ENCODE data around the gene STRN.
"Not testable (repeated sequence)": the region's sequence is repeated elsewhere in the genome, so short reads cannot be mapped to it uniquely, and the experiment has no call there.

The STRN gene

DNA sequence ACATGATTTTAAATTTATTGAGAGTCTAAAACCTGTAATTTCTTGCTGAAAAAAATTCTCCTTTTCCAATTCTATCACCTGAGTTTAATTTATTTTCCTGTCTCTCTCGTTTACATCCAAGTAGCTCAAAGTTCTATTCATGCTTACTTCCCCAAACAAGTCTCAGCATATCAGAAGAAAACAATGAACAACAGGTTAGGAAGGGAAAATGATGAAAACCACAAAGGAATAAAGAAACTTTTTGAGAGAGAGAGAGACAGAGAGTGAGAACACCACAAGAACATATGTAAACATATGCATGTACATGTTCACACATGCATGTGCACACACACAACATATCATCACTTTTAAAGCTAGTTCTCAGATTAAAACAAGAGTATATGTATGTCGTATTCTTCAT lies 112.1 kb downstream of the STRN start:
- DNase-seq (ENCODE audit: low read depth) = no peak
- TF ChIP-seq CTCF (conservative IDR thresholded peaks at IDR 0.05; ENCODE audit: low read depth, low read length) = no peak

DNA sequence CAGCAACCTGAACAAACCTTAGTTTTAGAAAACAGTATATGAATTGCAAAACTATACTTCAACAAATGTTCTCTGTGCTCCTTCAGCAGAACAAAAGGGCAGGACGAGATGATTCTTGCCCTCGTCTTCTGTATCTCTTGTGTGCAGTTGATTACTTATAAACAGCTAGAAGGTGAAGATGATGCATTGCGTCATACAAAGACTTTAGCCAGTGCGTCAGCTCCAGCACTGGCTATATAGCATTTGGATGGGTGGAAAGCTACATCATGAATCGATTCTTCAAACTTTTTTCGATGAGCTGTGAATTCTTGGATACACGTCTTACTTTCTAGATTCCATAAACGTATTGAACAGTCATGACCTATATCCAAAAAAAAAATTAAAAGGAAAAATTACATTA lies 117.1 kb downstream of the STRN start:
- TF ChIP-seq CTCF (conservative IDR thresholded peaks at IDR 0.05; ENCODE audit: low read depth, low read length) = no peak
- no peak for DNase-seq (ENCODE audit: low read depth)
- no peak overlapping the region for H3K4me3 ChIP-seq (ENCODE audit: low read length)

More for the DNA sequence above, 112.1 kb downstream of the STRN start:
- H3K4me3 ChIP-seq (ENCODE audit: low read length) = no peak overlapping the region

DNA sequence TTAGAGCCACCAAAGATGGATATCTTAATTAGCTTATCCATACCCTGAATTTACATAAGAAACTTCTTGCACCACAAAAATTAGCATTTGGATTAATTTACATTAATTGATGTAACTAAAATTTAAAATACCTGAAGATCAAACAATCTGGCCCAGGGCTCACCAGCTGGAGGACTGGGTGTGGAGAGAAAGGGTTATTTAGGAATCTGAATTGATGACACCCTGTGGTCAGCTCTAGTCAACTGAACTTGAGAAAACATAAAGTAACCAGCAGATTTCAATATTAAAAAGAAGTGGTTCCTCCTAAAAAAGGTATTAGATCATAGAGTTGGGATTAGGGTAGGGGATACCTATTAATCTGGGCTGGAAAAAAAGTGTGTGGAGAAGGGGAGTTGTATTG lies 122.5 kb downstream of the STRN start:
- no peak overlapping the region for H3K4me3 ChIP-seq (ENCODE audit: low read length)
- DNase-seq (ENCODE audit: low read depth) = no peak
- TF ChIP-seq CTCF (conservative IDR thresholded peaks at IDR 0.05; ENCODE audit: low read depth, low read length) = no peak

DNA sequence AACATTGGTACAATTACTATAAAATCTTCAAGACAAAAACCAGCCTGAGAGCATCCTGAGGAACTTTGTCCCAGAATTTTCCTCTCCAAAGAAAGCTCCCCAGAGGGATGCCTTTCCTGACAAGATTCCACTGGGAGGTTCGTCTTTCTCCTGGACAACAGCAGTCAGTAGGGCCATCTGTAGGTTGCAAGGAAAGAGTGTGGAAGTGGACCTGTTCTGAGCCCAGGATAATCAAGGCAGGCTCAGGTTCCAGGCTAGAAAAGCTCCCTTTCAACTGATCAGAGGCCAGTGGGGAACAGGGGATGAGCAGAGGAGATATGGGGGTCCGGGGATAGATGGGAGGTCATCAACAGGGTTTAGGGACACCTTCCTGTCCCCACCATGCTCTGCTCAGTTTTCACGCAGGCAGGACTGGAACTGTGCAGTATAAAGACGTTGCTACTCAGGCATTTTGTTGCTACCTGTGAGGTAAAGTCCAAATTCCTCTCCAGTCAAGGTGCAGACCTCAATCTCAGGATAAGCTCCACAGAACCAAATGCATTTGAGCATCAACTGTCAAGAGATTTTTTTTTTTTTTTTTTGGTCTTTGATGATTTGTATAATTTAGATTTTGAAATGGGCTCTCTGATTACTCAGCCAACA lies 126.2 kb downstream of the STRN start:
- no peak overlapping the region for H3K4me3 ChIP-seq (ENCODE audit: low read length)
- TF ChIP-seq CTCF (conservative IDR thresholded peaks at IDR 0.05; ENCODE audit: low read depth, low read length) = no peak
- no peak for DNase-seq (ENCODE audit: low read depth)

DNA sequence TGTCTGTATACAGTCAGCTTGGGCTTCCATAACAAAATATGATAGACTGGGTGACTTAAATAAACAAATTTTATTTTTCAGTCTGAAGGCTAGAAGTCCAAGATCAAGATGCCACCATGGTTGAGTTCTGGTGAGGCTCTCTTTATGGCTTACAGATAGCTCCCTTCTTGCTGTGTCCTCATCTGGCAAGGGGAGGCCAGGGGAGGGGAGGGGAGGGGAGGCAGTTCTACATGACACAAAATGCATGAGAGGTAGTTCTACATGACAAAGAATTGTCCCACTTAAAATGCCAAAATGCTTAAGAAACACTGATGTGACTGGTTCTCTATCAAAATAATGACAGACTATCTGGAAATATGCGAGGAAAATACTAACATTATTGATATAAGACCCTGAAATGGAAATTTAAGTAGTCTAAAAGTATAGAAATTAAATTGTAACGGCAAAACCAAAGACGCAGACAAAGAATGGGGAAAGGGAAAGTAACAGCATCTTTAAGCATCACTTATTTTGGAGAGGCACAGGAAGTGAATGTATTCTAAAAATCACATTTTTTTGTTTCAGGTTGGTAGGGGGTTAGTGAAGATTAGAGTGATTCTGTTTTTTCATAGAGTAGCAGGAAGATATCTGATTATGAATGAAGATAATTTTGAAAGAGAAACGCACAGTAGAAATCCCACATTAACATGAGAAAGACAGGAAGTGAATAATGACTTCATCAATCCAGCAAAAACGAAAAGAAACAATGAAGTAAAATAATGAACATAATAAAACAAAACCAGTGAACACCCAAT lies 131.4 kb downstream of the STRN start:
- DNase-seq (ENCODE audit: low read depth) = no peak
- no peak for TF ChIP-seq CTCF (conservative IDR thresholded peaks at IDR 0.05; ENCODE audit: low read depth, low read length)
- H3K4me3 ChIP-seq (ENCODE audit: low read length) = no peak overlapping the region

GRCh38 chr2:36834203-36834602 lies 132.1 kb downstream of the STRN start:
- no peak for DNase-seq (ENCODE audit: low read depth)
- no peak for TF ChIP-seq CTCF (conservative IDR thresholded peaks at IDR 0.05; ENCODE audit: low read depth, low read length)
- no peak overlapping the region for H3K4me3 ChIP-seq (ENCODE audit: low read length)

- DNase-seq (ENCODE audit: low read depth) = no peak
These were observed 135.2 kb downstream of the STRN start for GRCh38 chr2:36831185-36831584.

GRCh38 chr2:36824683-36825082 lies 141.7 kb downstream of the STRN start:
- not testable (repeated sequence) for DNase-seq (ENCODE audit: low read depth)

More at GRCh38 chr2:36831185-36831584, 135.2 kb downstream of the STRN start:
- H3K4me3 ChIP-seq (ENCODE audit: low read length) = no peak overlapping the region
- TF ChIP-seq CTCF (conservative IDR thresholded peaks at IDR 0.05; ENCODE audit: low read depth, low read length) = no peak

More at GRCh38 chr2:36824683-36825082, 141.7 kb downstream of the STRN start:
- not testable (repeated sequence) for H3K4me3 ChIP-seq (ENCODE audit: low read length)

Measured in retinal pigment epithelial cell (primary cell).